ENCODE data around the gene HCN3. TPM values are rescaled to one million over a fixed set of nuclear protein-coding genes. Genes with fewer than 3 reads are reported as not detected.

Gene HCN3
- total RNA-seq, 1 experiment from 2014 or later: 5.4 TPM

- Histone ChIP-seq H3K56ac (ENCODE audit: insufficient read length, low read depth, low read length) (no peak overlapping the region), H3K4ac (ENCODE audit: low read depth, low read length) (no peak overlapping the region), H2BK15ac (ENCODE audit: low read depth, low read length) (no peak overlapping the region), H3K27ac (ENCODE audit: insufficient read length, low read depth, low read length) (no peak overlapping the region), H2BK5ac (ENCODE audit: insufficient read length, low read length) (no peak overlapping the region), H2BK20ac (ENCODE audit: low read depth, low read length, poor library complexity, severe bottlenecking) (no peak overlapping the region), H3K18ac (ENCODE audit: insufficient read length, low read depth, low read length) (no peak overlapping the region), H3K23me2 (ENCODE audit: insufficient read length, low read depth, low read length, poor library complexity, severe bottlenecking) (peaks cover 9% of the 10 kb centered on the region), H3K23ac (ENCODE audit: insufficient read length, low read depth, low read length) (no peak overlapping the region), H4K8ac (replicated peaks; ENCODE audit: insufficient read length, low read depth, low read length) (no peak overlapping the region), H3K27me3 (ENCODE audit: insufficient read depth, low read length) (no peaks in the 10 kb centered on the region; the same call in 1 of the 2 replicates), H4K91ac (ENCODE audit: insufficient read length, low read depth, low read length) (no peak overlapping the region), H3K79me1 (ENCODE audit: insufficient read depth, low read depth, low read length, poor library complexity, severe bottlenecking) (no peaks in the 10 kb centered on the region), H3K14ac (ENCODE audit: insufficient read depth, low read length) (no peak overlapping the region), H3K9me3 (ENCODE audit: control insufficient read depth, low read depth, low read length) (no peaks in the 10 kb centered on the region), H4K20me1 (ENCODE audit: control insufficient read depth, insufficient read depth, insufficient read length) (no peaks in the 10 kb centered on the region), H3T11ph (ENCODE audit: low read length) (no peak overlapping the region), H3K9ac (ENCODE audit: extremely low read depth, insufficient read length, low read length) (no peak overlapping the region), H2AFZ (ENCODE audit: low read length) (no peak overlapping the region), H2AK5ac (ENCODE audit: insufficient read length, low read length) (no peak overlapping the region), H2BK12ac (ENCODE audit: insufficient read length, low read depth, low read length) (no peak overlapping the region), H3K4me2 (ENCODE audit: insufficient read depth, insufficient read length, low read length) (no peak overlapping the region), H2BK120ac (ENCODE audit: low read depth, low read length, poor library complexity, severe bottlenecking) (no peak overlapping the region), H4K5ac (ENCODE audit: insufficient read length, low read depth, low read length) (no peak overlapping the region), H3K79me2 (ENCODE audit: insufficient read depth, low read length) (no peaks in the 10 kb centered on the region), H3K4me1 (ENCODE audit: insufficient read depth, low read length) (no peaks in the 10 kb centered on the region)
- peak overlapping the region in 1 of 3 experiments; percentile 29; a peak in 2 of 7 replicates for H3K27ac Mint-ChIP-seq
- peaks cover 33% of the 10 kb centered on the region for H3K27me3 Mint-ChIP-seq (ENCODE audit: low read depth)
- peaks cover 28 to 34% of the 10 kb centered on the region in 2 experiments for H3K4me1 Mint-ChIP-seq
- peaks cover 2 to 21% (median 21%) of the 10 kb centered on the region in 3 experiments for H3K36me3 Mint-ChIP-seq (ENCODE audit: insufficient read depth in 1 of 3, low read depth in 3 of 3)
- no peak for DNase-seq
- H3K4me3 Mint-ChIP-seq: peak overlapping the region in 1 of 2 experiments; percentile 30; a peak in 2 of 5 replicates
- peaks cover 0 to 3% of the 10 kb centered on the region in 2 experiments; a peak in 1 of 5 replicates for H3K9me3 Mint-ChIP-seq
- no peak for TF ChIP-seq CTCF (conservative IDR thresholded peaks at IDR 0.05)
- WGBS (ENCODE audit: extremely low coverage, insufficient read length, low lambda C conversion rate): no CpG with 5 or more reads among the region's 4 CpGs
These were observed 35.4 kb upstream of the HCN3 start for GRCh38 chr1:155241841-155242264.

All from H9 (cell line).